Activated CD4-positive, alpha-beta T cell treated with anti-CD3 and anti-CD28 coated beads, Interleukin-2, amount 10 ng/mL, durations not matched to agents 7 days and 5 days (primary cell): Measurements from ENCODE around the gene ZNF638. TPM values are rescaled to one million over a fixed set of nuclear protein-coding genes. Genes with fewer than 3 reads are reported as not detected.
"Not testable (repeated sequence)": the region's sequence is repeated elsewhere in the genome, so short reads cannot be mapped to it uniquely, and the experiment has no call there.

Experiments
- CTCF ChIA-PET: fragments of 350-600 bp; sonication (Branson Sonifier 250); formaldehyde crosslinking; loops from one replicate; lab custom pipeline; 2021; ENCODE audit warnings: antibody characterized with exemption; lab: Charles Lee
- POLR2A ChIA-PET: fragments of 350-600 bp; sonication (Branson Sonifier 250); formaldehyde crosslinking; loops from one replicate; lab custom pipeline; 2021; ENCODE audit warnings: antibody characterized with exemption; lab: Charles Lee
- DNase-seq: peaks from one replicate; pipeline ENCODE4 v3.0.0-alpha.2; 2020
- H3K27ac Mint-ChIP-seq: one replicate; pipeline ENCODE4 v1.8.0; 2021; ENCODE audit warnings: mild to moderate bottlenecking, moderate library complexity, mixed read lengths
- H3K27me3 Mint-ChIP-seq: one replicate; pipeline ENCODE4 v1.8.0; 2021; ENCODE audit warnings: mixed read lengths
- H3K36me3 Mint-ChIP-seq: one replicate; pipeline ENCODE4 v1.8.0; 2021; ENCODE audit warnings: low read depth, mixed read lengths
- H3K4me1 Mint-ChIP-seq: one replicate; pipeline ENCODE4 v1.8.0; 2021; ENCODE audit warnings: mixed read lengths
- H3K4me3 Mint-ChIP-seq: one replicate; pipeline ENCODE4 v1.8.0; 2021; ENCODE audit warnings: mild to moderate bottlenecking, moderate library complexity, mixed read lengths
- H3K9me3 Mint-ChIP-seq: one replicate; pipeline ENCODE4 v1.8.0; 2021; ENCODE audit warnings: mixed read lengths
- total RNA-seq, 2 experiments: library from RNA; stranded (reverse); gene quantifications; one replicate each; pipeline ENCODE4 v1.2.3, GENCODE V29; 2021

The ZNF638 gene
- total RNA-seq, 2 experiments from 2014 or later: 87.6 to 101 TPM

GRCh38 chr2:71313016-71313766, 18.4 kb upstream of the ZNF638 start:
- H3K4me3 Mint-ChIP-seq: no peak overlapping the region
- CTCF ChIA-PET: no interaction called here
- POLR2A ChIA-PET: no interaction called here
- DNase-seq: no peak
- no peaks in the 10 kb centered on the region for H3K4me1 Mint-ChIP-seq
- H3K27ac Mint-ChIP-seq: no peak overlapping the region
- H3K36me3 Mint-ChIP-seq: no peaks in the 10 kb centered on the region
- peaks cover 21% of the 10 kb centered on the region for H3K27me3 Mint-ChIP-seq
- peaks cover 7% of the 10 kb centered on the region for H3K9me3 Mint-ChIP-seq

GRCh38 chr2:71317060-71317459, 14.5 kb upstream of the ZNF638 start:
- Mint-ChIP-seq H3K27ac (no peak overlapping the region), H3K4me3 (no peak overlapping the region), H3K9me3 (peaks cover 36% of the 10 kb centered on the region), H3K36me3 (peaks cover 3% of the 10 kb centered on the region), H3K4me1 (no peaks in the 10 kb centered on the region), H3K27me3 (peaks cover 26% of the 10 kb centered on the region)
- DNase-seq: no peak
- ChIA-PET POLR2A (no interaction called here), CTCF (interaction anchor here (1.3 kb wide), 1 partner anchor 15 kb away, joined by 3 read pairs; the partner anchor contains the start of gene ZNF638)

DNA sequence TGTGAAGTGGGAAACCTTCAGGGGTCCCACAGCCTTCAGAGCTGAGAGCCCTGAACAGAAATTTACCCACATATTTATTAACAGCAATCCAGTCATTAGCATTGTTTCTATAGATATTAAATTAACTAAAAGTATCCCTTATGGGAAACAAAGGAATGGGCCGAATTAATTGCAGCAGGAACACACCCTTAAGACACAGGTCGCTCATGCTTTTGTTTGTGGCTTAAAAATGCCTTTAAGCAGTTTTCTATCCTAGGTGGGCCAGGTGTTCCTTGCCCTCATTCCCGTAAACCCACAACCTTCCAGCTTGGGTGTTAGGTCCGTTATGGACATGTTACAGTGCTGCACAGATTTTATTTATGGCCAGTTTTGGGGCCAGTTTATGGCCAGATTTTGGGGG, 13.7 kb upstream of the ZNF638 start:
- DNase-seq, H3K27ac Mint-ChIP-seq, H3K4me1 Mint-ChIP-seq, H3K4me3 Mint-ChIP-seq, POLR2A ChIA-PET, H3K36me3 Mint-ChIP-seq: not testable (repeated sequence)
- Mint-ChIP-seq H3K27me3 (peaks cover 24% of the 10 kb centered on the region), H3K9me3 (peaks cover 42% of the 10 kb centered on the region)
- CTCF ChIA-PET: interaction anchor here (0.5 kb wide), 1 partner anchor 556 kb away, joined by 6 read pairs; no protein-coding TSS in a partner anchor

GRCh38 chr2:71323386-71323785, 8.2 kb upstream of the ZNF638 start:
- CTCF ChIA-PET: no interaction called here
- Mint-ChIP-seq H3K9me3 (peaks cover 33% of the 10 kb centered on the region), H3K36me3 (peaks cover 3% of the 10 kb centered on the region), H3K27me3 (peaks cover 13% of the 10 kb centered on the region), H3K4me3 (no peak overlapping the region), H3K27ac (no peak overlapping the region), H3K4me1 (no peaks in the 10 kb centered on the region)
- POLR2A ChIA-PET: no interaction called here
- DNase-seq: no peak

GRCh38 chr2:71326968-71327367, 4.6 kb upstream of the ZNF638 start:
- H3K27me3 Mint-ChIP-seq: peaks cover 8% of the 10 kb centered on the region
- H3K9me3 Mint-ChIP-seq: peaks cover 7% of the 10 kb centered on the region
- no peak overlapping the region for H3K4me3 Mint-ChIP-seq
- H3K27ac Mint-ChIP-seq: no peak overlapping the region
- ChIA-PET CTCF (no interaction called here), POLR2A (no interaction called here)
- H3K36me3 Mint-ChIP-seq: no peaks in the 10 kb centered on the region
- no peaks in the 10 kb centered on the region for H3K4me1 Mint-ChIP-seq
- DNase-seq: no peak

- no peak for DNase-seq
- ChIA-PET POLR2A (no interaction called here), CTCF (no interaction called here)
- no peak overlapping the region for H3K4me3 Mint-ChIP-seq
- peaks cover 7% of the 10 kb centered on the region for H3K4me1 Mint-ChIP-seq
- H3K9me3 Mint-ChIP-seq: no peaks in the 10 kb centered on the region
- peaks cover 9% of the 10 kb centered on the region for H3K36me3 Mint-ChIP-seq
- no peak overlapping the region for H3K27ac Mint-ChIP-seq
- H3K27me3 Mint-ChIP-seq: peaks cover 6% of the 10 kb centered on the region
These were observed 3.7 kb upstream of the ZNF638 start for GRCh38 chr2:71327916-71328315.

GRCh38 chr2:71330155-71330554, 1.4 kb upstream of the ZNF638 start:
- Mint-ChIP-seq H3K27ac (no peak overlapping the region), H3K4me3 (peak overlapping the region; percentile 26), H3K27me3 (peaks cover 6% of the 10 kb centered on the region), H3K36me3 (peaks cover 23% of the 10 kb centered on the region), H3K4me1 (peaks cover 21% of the 10 kb centered on the region), H3K9me3 (no peaks in the 10 kb centered on the region)
- ChIA-PET POLR2A (no interaction called here), CTCF (interaction anchor here (1.3 to 2.4 kb wide), 3 partner anchors 15 to 134 kb away, joined by 3 to 8 read pairs (median 5); no protein-coding TSS in a partner anchor)
- no peak for DNase-seq

DNA sequence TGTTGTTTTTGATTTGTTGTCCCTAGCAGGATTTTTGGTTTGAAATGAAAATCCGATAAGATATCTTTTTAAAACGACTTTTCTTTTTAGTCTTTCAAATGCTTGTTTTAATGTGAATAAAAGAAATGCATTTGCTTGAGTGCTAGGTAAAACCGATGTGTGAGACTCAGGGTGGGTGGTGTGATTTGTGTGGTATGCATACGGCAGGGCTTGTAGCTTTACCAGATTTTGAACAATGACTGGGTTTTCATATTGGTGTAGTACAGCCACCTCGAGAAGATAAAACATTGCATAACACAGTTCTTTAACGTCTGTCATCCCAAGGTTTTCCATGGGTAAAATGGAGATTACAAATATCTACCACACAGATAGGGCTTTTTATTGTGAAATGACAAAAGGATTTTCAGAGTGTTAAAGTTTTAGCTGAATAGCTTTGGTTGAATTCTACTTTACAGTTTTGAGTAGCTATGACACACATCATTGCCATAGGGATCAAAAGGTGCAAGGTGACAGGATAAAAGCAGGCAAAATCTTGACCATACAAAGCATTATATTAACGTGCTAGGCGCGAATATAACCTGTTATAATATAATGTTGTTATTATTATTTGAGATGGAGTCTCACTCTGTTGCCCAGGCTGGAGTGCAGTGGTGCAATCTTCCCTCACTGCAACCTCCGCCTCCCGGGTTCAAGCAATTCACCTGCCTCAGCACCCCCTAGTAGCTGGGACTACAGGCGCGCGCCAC, 824 bp upstream of the ZNF638 start:
- ChIA-PET POLR2A (interaction anchor here (1.0 kb wide), 1 partner anchor 31 kb away, joined by 3 read pairs; no protein-coding TSS in a partner anchor), CTCF (interaction anchor here (0.9 to 2.4 kb wide), 8 partner anchors 14 to 180 kb away, joined by 3 to 10 read pairs (median 4); no protein-coding TSS in a partner anchor)
- Mint-ChIP-seq H3K9me3 (no peaks in the 10 kb centered on the region), H3K27me3 (peaks cover 6% of the 10 kb centered on the region), H3K27ac (peak overlapping the region; percentile 84), H3K36me3 (peaks cover 24% of the 10 kb centered on the region), H3K4me3 (peak overlapping the region; percentile 100), H3K4me1 (peaks cover 21% of the 10 kb centered on the region)
- DNase-seq: no peak

GRCh38 chr2:71331331-71331580, 326 bp upstream of the ZNF638 start:
- ChIA-PET POLR2A (interaction anchor here (1.0 kb wide), 1 partner anchor 32 kb away, joined by 3 read pairs; no protein-coding TSS in a partner anchor), CTCF (interaction anchor here (0.6 to 2.4 kb wide), 13 partner anchors 9 to 200 kb away, joined by 3 to 10 read pairs (median 3); no protein-coding TSS in a partner anchor)
- peaks cover 24% of the 10 kb centered on the region for H3K36me3 Mint-ChIP-seq
- peaks cover 21% of the 10 kb centered on the region for H3K4me1 Mint-ChIP-seq
- H3K27me3 Mint-ChIP-seq, DNase-seq, H3K9me3 Mint-ChIP-seq: not testable (repeated sequence)
- H3K27ac Mint-ChIP-seq: peak overlapping the region; percentile 84
- H3K4me3 Mint-ChIP-seq: peak overlapping the region; percentile 100

DNA sequence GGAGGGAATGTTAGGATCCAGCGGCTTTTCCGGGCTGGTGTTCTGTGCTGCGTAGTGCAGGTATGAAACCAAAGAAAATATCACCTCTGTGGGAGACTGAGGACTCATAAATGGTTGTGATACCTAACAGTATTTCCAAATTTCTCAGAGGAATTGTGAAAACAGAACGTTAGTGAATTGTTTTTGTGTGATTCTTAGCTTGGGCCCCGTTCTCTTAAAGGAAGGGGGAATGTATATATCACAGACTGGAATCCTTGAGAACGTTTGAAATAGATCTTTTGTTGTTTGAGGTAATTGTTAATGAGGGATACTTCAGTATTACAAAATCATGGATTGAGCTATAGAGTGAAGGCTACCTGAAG, 834 bp downstream of the ZNF638 start:
- Mint-ChIP-seq H3K4me3 (peak overlapping the region; percentile 100), H3K4me1 (peaks cover 29% of the 10 kb centered on the region), H3K9me3 (no peaks in the 10 kb centered on the region), H3K36me3 (peaks cover 24% of the 10 kb centered on the region), H3K27ac (peak overlapping the region; percentile 100), H3K27me3 (peaks cover 6% of the 10 kb centered on the region)
- POLR2A ChIA-PET: no interaction called here
- no peak for DNase-seq
- CTCF ChIA-PET: interaction anchor here (0.6 to 1.4 kb wide), 4 partner anchors 12 to 260 kb away, joined by 3 to 10 read pairs (median 3); no protein-coding TSS in a partner anchor

- Mint-ChIP-seq H3K4me1 (peaks cover 37% of the 10 kb centered on the region), H3K27ac (peak overlapping the region; percentile 73), H3K27me3 (peaks cover 6% of the 10 kb centered on the region), H3K9me3 (no peaks in the 10 kb centered on the region), H3K36me3 (peaks cover 27% of the 10 kb centered on the region), H3K4me3 (peak overlapping the region; percentile 100)
- ChIA-PET POLR2A (no interaction called here), CTCF (no interaction called here)
- no peak for DNase-seq
These were observed 2.0 kb downstream of the ZNF638 start for GRCh38 chr2:71333619-71334018.

GRCh38 chr2:71336384-71336783, 4.8 kb downstream of the ZNF638 start:
- Mint-ChIP-seq H3K4me1 (peaks cover 55% of the 10 kb centered on the region), H3K27me3 (no peaks in the 10 kb centered on the region), H3K9me3 (no peaks in the 10 kb centered on the region), H3K4me3 (no peak overlapping the region), H3K36me3 (peaks cover 41% of the 10 kb centered on the region), H3K27ac (no peak overlapping the region)
- no peak for DNase-seq
- POLR2A ChIA-PET: no interaction called here
- CTCF ChIA-PET: no interaction called here

DNA sequence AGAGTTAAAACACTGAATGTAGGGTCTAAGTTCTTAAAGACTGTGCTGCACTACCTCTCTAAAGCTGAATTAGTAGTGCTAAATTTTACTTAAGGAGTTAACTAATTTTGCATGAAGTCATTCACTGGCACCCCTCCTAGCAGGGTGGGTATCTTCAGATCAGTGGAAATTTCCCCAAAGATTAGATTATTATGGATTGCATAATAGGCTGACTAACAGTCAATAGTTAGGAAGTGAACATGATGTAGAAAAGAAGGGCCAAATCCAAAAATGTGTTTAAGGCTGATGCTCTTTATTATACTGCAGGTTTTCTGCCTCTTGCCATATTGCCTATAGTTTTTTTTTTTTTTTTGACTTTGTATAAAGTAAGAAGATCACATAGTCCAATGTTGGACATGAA, 5.2 kb downstream of the ZNF638 start:
- no peaks in the 10 kb centered on the region for H3K9me3 Mint-ChIP-seq
- POLR2A ChIA-PET: no interaction called here
- peaks cover 55% of the 10 kb centered on the region for H3K4me1 Mint-ChIP-seq
- no peak overlapping the region for H3K27ac Mint-ChIP-seq
- CTCF ChIA-PET: no interaction called here
- peaks cover 43% of the 10 kb centered on the region for H3K36me3 Mint-ChIP-seq
- no peaks in the 10 kb centered on the region for H3K27me3 Mint-ChIP-seq
- no peak for DNase-seq
- H3K4me3 Mint-ChIP-seq: no peak overlapping the region
